Stimulated activated CD4-positive, alpha-beta T cell treated with anti-CD3 and anti-CD28 coated beads, TNF-alpha, amount 100 ng/mL, for 1 hour (primary cell): ENCODE data around the gene RGS16.

ENCODE experiments used
- DNase-seq, 3 donors: peaks; one replicate each; pipeline ENCODE4 v3.0.0-alpha.2; 2020; ENCODE audit warnings: low read depth in 3 of 3, low spot score in 1 of 3

RGS16 gene

DNA sequence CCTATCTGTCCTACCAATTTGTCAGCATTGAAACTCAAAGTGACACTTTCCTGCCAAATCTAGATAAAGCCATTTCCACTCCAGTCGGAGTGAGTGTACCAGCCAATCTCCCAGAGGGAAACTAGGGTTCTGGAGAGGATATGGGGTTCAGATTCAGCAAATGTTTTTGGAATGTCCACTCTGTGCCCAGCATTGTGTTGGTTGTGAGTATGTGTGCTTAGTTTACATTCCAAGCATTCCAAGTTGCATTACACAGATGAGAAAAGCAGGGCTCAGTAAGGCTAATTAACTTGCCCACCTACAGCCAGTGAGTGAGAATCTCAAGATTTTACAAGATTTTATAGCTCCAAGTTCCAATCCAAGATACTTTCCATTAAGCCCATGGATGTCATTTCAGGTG, 26.4 kb upstream of the RGS16 start:
- no peak for DNase-seq

- DNase-seq: peak in 2 of 3 donors; percentile 9 to 14
Observed at GRCh38 chr1:182629499-182630096, 25.4 kb upstream of the RGS16 start.

GRCh38 chr1:182629080-182629479, 24.9 kb upstream of the RGS16 start:
- no peak for DNase-seq

GRCh38 chr1:182628657-182629056, 24.5 kb upstream of the RGS16 start:
- no peak for DNase-seq

GRCh38 chr1:182627622-182628021, 23.4 kb upstream of the RGS16 start:
- DNase-seq: no peak

- no peak for DNase-seq
Observed at GRCh38 chr1:182626527-182626926, 22.3 kb upstream of the RGS16 start.

DNA sequence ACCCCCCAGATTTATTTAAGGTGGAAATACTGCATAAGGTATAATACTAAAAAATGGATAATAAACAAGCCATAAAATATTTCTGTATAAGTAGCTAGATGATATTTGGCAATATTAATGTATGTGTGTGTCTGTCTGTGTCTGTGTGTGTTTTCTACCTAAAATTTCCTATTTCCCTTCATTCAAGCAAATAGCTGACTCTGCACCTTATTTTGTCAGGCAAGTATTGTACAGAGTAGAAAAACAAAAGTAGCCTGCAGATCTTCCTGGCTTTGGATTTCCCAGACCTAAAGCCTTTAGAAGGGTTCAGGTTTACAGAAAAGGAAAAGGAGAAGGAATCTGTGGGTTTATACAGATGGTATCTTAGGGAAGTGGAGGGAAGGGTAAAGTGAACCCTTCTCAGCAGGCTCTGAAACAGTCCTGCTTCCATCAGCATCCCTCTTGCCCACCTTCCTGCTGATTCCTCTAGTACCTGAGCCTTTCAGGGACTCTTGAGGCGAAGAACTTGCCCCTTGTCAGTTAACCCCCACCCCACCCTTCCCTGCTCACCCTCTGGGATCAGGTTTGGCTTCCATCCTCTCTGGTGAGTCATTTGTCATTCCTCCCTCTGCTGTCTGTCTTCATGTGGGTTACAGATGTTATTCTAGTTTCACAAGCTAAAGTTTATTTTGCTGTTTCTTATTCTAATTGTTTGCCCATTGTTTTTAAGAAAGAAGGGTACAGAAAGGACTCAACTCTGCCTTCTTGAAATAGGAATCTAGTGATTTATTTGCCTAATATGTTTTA, 21.7 kb upstream of the RGS16 start:
- DNase-seq: no peak

GRCh38 chr1:182625024-182625423, 20.8 kb upstream of the RGS16 start:
- no peak for DNase-seq

DNA sequence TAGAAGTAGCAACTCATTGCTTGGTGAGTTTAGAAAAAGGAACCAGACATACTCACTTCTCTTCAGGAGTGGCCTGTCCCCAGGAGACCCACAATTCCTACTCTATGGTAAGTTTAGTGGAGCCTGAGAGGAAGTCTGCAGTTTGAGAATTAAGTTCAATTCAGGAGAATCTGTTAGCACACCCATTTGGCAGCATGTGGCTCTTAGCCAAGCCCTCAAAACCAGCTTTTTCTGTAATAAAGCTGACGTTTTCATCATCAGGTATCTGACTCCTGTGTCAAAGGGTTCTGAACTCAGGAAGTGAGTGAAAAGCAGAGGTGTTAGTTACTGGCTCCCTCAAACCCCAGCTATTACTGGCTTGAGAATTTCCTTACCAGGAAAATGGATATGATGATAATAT, 20.4 kb upstream of the RGS16 start:
- DNase-seq: no peak

GRCh38 chr1:182622901-182623528, 18.8 kb upstream of the RGS16 start:
- DNase-seq: no peak

GRCh38 chr1:182621906-182622305, 17.7 kb upstream of the RGS16 start:
- DNase-seq: no peak

GRCh38 chr1:182620924-182621585, 16.9 kb upstream of the RGS16 start:
- no peak for DNase-seq

- no peak for DNase-seq
Observed at GRCh38 chr1:182617734-182618351, 13.7 kb upstream of the RGS16 start.

DNA sequence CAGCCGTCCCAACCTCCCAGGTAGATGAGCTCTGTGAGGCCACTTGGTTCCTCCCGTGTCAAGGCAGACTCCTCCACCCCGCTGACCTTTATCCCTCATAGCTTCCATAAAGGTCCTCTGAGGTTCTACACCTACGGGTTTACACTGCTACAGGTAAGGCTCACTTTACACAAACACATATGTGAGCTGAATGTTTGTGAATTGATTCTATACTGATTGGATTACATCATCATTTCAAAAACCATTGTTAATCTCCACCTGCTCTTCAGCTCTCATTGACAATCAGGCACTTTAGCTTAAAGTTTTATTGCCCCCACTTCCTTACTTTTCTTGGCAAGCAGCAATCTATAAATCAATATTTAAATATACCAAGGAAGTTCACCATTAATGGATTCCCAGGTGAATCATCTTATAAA, 12.8 kb upstream of the RGS16 start:
- DNase-seq: no peak

GRCh38 chr1:182616130-182617013, 12.2 kb upstream of the RGS16 start:
- DNase-seq: peak; percentile 47 to 77 (median 69)

DNA sequence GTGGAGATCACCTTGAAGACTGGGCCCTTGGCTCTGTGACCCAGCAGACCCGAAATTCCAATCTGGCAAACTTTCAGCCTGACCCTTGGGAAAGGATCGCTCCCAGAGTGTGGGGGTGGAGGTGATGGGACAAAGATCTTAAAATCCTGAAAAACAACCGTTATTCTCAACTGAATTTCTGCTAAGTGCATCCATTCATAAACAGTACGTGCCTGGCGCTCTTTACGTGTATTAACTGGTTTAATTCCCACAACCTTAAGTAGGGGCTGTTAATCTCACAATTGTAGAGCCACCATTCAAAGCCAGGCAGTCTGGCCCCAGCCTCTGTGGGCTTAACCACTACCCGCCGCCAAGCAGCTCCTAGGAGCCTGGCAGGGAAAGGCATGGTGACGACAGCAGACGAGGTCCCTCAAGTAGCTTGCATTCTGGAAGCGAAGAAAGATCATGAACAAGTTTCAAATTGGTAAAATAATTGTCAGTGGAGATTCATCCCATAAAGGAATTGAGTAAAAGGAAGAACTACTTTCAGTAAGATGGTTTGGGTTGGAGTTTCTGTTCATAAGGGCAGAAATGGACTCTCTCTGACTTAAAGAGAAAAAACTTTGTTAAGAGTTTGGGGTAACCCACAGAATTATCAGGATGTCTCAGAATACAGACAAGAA, 11.4 kb upstream of the RGS16 start:
- DNase-seq: no peak

GRCh38 chr1:182614796-182615454, 10.7 kb upstream of the RGS16 start:
- peak in 1 of 3 donors; percentile 43 for DNase-seq

DNA sequence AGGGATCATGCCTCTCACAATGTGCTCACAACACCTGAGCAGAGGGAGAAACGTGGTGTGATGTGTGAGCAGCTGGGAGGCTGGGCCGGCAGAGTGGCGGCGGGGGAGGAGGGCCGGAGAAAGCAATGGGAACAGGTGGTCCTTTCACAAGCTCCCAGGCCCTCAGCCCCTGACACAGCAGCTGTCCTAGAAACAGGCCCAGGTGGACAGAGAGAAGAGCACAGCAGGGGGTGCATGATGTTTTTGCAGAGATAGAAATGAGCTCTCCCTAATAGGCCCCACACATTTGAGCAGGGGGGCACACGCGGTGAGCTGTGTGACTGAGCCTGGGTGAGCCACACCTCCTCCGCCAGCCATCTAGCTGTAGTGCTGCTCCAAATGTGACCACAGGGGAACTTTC, 7.6 kb upstream of the RGS16 start:
- DNase-seq: no peak

- no peak for DNase-seq
Observed at GRCh38 chr1:182611326-182611725, 7.1 kb upstream of the RGS16 start.
